ENCODE data around the gene CSAD.

Gene CSAD

DNA sequence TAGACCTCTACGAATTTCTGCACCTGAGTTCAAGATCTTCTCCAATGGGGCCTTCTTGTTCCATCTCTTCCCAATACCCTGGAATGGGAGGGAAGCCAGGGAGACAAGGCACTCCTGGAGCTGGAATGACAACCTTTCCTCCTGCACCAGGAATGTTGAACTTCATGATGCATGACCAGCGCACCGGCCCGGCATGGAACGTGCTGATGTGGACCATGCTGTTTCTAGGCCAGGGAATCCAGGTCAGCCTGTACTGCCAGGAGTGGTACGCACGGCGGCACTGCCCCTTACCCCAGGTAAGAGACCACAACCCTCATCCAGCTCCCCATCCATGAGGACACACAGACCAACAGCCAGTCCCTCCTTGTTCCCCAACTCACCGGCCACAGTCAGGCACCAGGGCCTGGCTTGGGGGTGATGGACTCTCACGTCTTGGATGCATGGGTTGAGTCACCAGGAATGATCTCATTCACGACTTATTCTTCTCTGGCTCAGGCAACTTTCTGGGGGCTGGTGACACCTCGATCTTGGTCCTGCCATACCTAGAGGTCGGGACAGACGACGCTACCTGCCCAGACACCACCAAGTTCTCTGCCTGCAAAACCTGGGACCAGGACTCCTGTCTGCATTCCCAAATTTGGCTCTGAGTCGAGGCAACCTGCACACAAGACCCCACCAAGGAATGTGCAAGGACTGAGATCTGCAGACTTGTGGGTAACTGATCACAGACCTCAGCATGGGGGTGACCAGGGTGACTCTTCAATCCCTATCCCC is 57.0 kb downstream of the CSAD start:
- H3K4me3 ChIP-seq (ENCODE audit: low read length), result no peak overlapping the region
- DNase-seq (ENCODE audit: low read depth), result no peak

GRCh38 chr12:53122961-53123468 is 57.7 kb downstream of the CSAD start:
- TF ChIP-seq, protein P1, sequence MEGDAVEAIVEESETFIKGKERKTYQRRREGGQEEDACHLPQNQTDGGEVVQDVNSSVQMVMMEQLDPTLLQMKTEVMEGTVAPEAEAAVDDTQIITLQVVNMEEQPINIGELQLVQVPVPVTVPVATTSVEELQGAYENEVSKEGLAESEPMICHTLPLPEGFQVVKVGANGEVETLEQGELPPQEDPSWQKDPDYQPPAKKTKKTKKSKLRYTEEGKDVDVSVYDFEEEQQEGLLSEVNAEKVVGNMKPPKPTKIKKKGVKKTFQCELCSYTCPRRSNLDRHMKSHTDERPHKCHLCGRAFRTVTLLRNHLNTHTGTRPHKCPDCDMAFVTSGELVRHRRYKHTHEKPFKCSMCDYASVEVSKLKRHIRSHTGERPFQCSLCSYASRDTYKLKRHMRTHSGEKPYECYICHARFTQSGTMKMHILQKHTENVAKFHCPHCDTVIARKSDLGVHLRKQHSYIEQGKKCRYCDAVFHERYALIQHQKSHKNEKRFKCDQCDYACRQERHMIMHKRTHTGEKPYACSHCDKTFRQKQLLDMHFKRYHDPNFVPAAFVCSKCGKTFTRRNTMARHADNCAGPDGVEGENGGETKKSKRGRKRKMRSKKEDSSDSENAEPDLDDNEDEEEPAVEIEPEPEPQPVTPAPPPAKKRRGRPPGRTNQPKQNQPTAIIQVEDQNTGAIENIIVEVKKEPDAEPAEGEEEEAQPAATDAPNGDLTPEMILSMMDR (conservative IDR thresholded peaks at IDR 0.05; ENCODE audit: low read depth, low read length), result no peak
- DNase-seq (ENCODE audit: low read depth), result no peak
- no peak overlapping the region for H3K4me3 ChIP-seq (ENCODE audit: low read length)

More for the DNA sequence above, 57.0 kb downstream of the CSAD start:
- TF ChIP-seq, protein P1 (conservative IDR thresholded peaks at IDR 0.05; ENCODE audit: low read depth, low read length), result no peak

DNA sequence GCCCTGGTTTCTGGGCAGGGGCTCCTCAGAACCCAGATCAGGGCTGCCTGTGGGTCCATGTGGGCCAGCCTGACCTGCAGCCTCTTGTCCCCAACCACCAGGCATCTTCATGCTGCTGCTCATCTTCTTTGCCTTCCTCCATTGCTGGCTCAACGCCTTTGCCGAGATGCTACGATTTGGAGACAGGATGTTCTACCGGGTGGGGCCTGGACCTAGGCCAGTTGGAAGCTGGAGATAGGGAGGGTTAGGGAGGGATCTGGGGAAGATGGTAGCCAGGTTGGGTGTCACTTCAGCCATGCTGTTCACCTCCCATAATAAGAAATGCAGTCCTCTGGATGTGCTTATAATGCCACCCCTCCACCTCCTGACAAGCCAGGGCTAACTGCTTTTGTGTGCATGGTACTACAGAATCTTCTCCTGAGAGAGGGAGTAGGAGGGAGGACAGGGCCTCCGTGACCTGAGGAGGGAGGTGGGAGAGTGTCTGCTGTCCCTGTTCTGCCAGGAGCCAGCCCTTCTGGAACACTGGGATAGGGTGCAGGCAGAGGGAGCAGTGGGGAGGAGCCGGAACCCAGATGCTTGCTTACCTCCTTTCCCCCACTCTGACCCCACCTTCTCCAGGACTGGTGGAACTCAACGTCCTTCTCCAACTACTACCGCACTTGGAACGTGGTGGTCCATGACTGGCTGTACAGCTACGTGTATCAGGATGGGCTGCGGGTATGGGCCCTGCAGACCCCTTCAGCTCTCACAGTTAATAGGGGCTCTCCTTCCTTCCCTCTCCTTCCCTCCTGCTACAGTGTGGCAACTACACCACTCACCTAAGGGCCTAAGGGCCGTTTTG is 59.8 kb downstream of the CSAD start:
- DNase-seq (ENCODE audit: low read depth), result no peak
- H3K4me3 ChIP-seq (ENCODE audit: low read length), result no peak overlapping the region
- TF ChIP-seq, protein P1 (conservative IDR thresholded peaks at IDR 0.05; ENCODE audit: low read depth, low read length), result no peak

DNA sequence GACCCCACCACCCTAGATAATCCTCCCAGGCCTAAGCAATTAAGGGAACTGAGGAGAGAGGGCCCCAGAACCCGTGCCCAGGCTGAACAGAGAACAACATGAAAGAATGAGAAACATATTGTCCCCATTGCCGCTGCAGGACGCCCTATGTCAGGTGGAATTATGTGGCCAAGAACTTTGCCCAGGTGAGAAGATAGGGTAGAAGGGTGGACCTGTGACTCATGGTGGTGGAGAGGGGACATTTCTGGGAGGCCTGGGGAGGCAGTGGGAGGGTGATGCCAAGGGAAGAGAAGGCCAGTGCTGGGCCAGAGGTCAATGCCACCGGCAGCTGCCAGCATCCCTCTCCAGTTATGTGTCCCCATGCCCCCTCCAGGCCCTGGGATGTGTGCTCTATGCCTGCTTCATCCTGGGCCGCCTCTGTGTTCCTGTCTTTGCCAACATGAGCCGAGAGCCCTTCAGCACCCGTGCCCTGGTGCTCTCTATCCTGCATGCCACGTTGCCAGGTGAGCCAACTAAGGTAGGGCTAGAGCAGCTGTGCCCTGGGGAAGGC is 61.9 kb downstream of the CSAD start:
- no peak for DNase-seq (ENCODE audit: low read depth)
- TF ChIP-seq, protein P1 (conservative IDR thresholded peaks at IDR 0.05; ENCODE audit: low read depth, low read length), result no peak

GRCh38 chr12:53115891-53116648 is 64.7 kb downstream of the CSAD start:
- TF ChIP-seq, protein P1 (conservative IDR thresholded peaks at IDR 0.05; ENCODE audit: low read depth, low read length), result no peak
- no peak for DNase-seq (ENCODE audit: low read depth)
- no peak overlapping the region for H3K4me3 ChIP-seq (ENCODE audit: low read length)

More for the DNA sequence above, 61.9 kb downstream of the CSAD start:
- H3K4me3 ChIP-seq (ENCODE audit: low read length), result no peak overlapping the region

DNA sequence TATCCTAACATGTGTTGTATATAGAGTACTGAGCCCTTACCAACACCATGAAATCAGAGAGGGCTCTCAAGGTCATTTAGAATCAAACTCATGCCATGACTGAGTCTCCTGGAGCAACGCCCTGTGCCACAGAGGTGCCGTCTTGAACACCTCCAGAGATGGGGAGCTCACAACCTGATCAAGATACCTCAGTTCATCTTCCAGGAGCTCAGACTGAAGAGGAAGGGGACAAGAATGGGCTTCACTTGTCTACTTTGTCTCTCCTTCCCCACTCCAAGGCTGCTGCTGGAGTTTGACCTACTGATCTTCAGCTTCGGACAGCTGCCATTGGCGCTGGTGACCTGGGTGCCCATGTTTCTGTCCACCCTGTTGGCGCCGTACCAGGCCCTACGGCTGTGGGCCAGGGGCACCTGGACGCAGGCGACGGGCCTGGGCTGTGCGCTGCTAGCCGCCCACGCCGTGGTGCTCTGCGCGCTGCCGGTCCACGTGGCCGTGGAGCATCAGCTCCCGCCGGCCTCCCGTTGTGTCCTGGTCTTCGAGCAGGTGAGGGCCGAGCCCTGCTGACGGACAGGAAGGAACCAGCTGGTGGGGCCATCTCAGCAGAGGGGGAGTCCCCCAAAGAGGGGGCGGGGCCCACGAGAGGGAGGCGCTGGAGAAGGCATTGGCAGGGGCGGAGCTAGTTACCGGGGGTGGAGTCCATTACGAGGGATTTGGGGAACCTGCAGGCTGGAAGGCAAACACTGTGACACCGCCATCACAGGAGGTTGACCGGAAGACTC is 65.4 kb downstream of the CSAD start:
- no peak overlapping the region for H3K4me3 ChIP-seq (ENCODE audit: low read length)
- no peak for DNase-seq (ENCODE audit: low read depth)
- TF ChIP-seq, protein P1 (conservative IDR thresholded peaks at IDR 0.05; ENCODE audit: low read depth, low read length), result no peak
